GM19468 (cell line): ENCODE data around the gene BCL3.
"Not testable (repeated sequence)": the region's sequence is repeated elsewhere in the genome, so short reads cannot be mapped to it uniquely, and the experiment has no call there.

Experiments used
- ATAC-seq: cut with Tn5 transposase; IDR thresholded peaks from one replicate; pipeline ENCODE4 v1.9.1; 2021; ENCODE audit warnings: mild to moderate bottlenecking, moderate library complexity, moderate number of reproducible peaks; ENCODE audit not compliant: unreplicated experiment; ENCODE audit errors: extremely low read depth

Gene BCL3

GRCh38 chr19:44754750-44755080 is 6.2 kb downstream of the BCL3 start:
- no peak for ATAC-seq

DNA sequence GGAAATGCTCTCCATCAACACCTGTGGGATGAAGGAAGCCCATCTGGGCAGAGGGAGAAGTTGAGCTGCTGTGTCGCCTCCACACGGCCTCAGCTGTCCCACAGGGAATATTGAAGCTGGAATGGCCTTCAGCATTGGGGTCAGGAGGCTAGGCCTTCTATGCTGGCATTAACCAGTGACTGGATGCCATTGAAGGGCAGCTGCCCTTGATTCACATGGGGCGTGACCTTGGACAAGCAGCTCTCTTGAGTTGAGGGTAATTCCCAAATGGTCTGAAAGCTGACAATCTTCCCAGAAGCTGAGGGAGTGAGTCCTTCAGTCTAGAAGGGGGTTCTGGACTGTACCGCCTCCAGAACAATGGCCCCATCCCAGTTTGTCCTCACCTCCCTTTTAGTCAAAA is 6.7 kb downstream of the BCL3 start:
- no peak for ATAC-seq

GRCh38 chr19:44756089-44756562 is 7.6 kb downstream of the BCL3 start:
- no peak for ATAC-seq

DNA sequence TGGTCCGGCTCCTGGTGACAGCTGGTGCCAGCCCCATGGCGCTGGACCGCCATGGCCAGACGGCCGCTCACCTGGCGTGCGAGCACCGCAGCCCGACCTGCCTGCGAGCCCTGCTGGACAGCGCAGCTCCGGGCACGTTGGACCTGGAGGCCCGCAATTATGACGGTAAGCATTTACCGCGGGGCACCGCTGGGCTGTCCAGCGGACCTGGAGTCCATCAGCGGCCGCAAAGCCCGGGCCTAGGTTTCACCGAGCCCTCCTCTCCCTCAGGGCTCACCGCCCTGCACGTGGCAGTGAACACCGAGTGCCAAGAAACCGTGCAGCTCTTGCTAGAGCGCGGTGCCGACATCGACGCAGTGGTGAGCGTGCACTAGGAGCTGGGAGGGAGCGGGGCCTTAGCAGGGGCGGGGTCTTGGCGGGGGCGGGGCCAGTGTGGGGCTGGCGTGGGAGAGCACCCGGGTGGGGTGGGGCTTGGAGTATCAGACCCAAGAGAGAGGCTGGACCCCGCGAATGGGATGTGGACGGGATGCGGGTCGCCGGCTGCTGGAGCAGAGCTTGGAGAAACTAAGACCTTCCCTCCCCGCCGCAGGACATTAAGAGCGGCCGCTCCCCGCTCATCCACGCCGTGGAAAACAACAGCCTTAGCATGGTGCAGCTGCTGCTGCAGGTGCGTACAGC is 8.7 kb downstream of the BCL3 start:
- no peak for ATAC-seq

DNA sequence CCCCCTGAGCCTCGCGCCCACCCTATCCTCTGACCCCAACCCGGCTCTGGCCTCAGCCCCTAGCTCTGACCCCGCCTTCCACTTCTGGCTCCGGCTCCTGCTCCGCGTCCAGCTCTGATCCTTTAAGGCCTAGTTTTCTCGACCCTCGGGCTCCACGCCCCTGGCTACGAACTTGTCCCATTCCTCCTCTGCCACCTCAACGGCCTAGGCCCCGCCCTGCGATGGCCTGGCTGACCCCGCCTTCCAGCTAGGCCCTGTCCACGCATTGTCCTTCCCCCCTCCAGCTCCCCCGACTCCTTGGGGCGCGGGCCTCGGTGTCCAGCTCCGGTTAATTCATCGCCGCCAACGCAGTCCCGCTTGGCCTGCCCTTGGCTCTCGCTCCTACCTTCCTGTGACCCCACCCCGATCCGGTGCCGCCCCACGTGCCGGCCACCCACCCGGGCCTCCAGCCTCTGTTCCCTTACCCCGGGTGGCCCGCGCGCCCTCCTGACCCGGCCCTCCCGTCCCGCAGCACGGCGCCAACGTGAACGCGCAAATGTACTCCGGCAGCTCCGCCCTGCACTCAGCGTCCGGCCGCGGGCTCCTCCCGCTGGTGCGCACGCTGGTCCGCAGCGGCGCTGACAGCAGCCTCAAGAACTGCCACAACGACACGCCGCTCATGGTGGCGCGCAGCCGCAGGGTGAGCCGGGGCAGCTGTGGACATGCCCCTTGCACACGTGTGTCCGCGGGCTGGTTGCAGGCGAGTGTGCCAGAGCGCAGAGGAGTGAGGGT is 9.4 kb downstream of the BCL3 start:
- ATAC-seq: no peak

DNA sequence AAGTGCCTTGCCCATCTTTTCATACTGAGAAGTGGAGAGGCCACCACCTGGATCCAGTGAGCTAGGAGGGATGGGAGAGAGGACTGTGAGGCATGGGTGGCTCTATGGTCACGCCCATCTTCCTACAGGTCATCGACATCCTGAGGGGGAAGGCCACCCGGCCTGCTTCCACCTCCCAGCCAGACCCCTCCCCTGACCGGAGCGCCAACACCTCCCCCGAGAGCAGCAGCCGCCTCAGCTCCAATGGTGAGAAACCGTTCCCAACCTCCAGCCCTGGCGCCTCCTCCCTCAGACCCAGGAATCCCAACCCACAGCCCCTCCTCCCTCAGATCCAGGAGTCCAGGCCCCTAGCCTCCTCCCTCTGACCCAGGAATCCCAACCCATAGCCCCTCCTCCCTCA is 10.1 kb downstream of the BCL3 start:
- ATAC-seq: no peak

DNA sequence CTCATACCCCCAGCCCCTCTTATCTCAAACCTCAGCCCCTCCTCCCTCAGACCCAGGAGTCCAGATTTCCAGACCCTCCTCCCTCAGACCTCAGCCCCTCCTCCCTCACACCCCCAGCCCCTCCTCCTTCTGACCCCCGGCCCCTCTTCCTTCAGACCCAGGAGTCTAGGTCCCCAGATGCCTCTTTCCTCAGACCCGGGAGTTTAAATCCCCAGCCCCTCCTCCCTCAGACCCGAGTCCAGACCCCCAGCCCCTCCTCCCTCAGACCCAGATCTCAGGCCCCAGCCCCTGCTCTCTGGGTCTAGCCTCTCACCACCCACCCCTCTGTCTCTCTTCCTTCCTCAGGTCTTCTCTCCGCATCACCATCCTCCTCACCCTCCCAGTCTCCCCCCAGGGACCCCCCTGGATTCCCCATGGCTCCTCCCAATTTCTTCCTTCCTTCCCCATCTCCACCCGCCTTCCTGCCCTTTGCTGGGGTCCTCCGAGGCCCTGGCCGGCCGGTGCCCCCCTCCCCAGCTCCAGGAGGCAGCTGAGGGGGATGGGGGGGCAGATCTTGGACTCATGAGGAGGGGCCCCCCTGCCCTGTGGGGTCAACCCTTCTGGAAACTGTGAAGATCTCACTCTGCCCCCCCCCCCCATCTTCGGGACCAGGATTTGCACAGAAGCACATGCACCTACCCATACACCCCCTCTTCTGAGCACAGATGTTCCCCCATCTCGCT is 10.7 kb downstream of the BCL3 start:
- ATAC-seq: no peak

DNA sequence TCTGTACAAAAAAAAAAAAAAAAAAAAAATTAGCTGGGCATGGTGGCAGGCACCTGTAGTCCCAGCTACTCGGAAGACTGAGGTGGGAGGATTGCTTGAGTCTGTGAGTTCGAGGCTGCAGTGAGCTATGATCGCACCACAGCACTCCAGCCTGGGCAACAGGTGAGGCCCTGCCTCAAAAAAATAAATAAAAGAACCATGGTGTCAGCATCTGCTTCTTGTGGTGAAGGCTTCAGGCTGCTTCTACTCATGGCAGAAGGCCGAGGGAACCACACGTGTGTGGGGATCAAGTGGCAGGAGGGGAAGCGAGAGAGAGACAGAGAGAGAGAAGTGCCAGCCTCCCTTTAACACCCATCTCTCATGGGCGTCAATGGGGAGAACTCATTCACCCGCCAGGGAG is 13.5 kb downstream of the BCL3 start:
- no peak for ATAC-seq

GRCh38 chr19:44765033-44765948 is 16.8 kb downstream of the BCL3 start:
- ATAC-seq: no peak

DNA sequence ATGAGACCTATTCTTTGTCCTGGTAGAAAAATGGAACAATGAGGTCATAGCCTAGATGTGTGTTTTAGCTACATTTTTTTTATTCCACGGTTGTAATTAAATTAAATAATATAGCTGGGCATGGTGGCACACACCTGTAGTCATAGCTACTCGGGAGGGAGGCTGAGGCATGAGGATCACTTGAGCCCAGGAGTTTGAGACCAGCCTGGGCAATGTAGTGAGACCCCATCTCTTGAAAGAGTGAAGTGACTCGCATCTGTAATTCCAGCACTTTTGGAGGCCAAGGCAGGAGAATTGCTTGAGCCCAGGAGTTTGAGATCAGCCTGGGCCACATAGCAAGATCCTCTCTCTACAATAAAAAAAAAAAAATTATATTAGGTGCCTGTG is 17.4 kb downstream of the BCL3 start:
- ATAC-seq: no peak

GRCh38 chr19:44767295-44768180 is 19.0 kb downstream of the BCL3 start:
- no peak for ATAC-seq

DNA sequence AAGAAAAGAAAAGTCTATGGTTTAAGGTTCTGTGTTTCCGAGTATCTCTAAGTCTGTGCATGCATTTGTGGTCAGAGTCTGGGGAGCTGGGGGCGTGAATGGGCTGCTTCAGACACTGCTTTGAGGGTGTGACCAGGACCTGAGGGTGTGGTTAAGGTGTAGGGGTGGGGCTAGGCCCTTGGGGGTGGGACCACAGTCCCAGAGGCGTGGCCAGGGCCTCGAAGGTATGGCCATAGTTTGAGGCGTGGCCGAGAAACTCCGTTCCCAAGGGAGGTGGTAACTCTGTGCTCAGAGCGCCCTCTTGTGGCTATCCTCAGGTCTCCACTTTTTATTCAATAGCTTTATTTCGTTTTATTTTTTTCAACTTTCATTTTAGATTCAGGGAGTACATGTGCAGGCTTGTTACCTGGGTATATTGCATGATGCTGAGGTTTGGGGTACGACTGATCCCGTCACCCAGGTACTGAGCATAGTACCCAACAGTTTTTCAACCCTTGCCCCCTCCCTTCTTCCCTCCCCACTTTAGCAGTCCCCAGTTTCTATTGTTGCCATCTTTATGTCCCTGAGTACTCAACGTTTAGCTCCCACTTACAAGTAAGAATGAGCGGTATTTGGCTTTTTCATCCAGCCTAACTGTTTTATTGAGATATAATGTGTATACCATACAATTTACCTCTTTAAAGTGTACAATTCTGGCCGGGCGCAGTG is 22.2 kb downstream of the BCL3 start:
- peak; percentile 91 for ATAC-seq

- ATAC-seq: not testable (repeated sequence)
Measured at GRCh38 chr19:44772144-44772543, 23.6 kb downstream of the BCL3 start.

DNA sequence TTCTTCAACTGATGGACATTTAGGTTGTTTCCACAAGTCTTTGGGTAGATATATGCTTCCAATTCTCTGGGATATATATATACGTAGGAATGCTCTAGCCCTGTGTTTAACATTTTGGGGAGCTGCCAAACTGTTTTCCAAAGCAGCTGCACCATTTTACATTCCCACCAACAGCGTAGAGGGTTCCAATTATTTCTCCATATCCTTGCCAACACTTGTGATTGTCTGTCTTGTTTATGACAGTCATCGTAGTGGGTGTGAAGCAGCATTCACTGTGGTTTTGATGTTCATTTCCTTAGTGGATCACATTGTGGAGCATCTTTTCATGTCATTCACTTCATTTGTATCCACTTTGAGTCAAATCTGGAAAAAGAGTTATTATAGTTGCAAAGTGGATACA is 24.5 kb downstream of the BCL3 start:
- no peak for ATAC-seq

DNA sequence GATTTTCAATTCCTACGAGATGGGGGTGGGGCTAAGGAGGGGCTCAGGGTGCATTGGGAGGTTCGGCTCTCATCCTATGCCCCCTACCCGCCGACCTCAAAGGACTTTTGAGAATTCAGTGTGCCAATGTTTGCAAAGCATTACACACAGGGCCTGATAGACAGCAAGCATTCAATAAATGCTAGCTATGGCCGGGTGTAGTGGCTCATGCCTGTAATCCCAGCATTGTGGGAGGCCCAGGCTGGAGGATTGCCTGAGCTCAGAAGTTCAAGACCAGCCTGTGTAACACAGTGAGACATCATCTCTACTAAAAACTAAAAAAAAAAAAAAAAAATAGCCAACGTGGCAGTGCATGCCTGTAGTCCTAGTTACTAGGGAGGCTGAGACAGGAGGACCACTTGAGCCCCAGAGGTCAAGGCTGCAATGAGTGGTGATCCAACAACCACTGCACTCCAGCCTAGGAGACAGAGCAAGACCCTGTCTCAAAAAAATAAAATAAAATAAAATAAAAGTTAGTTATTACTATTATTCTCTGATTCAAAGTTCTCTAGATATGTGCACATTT is 27.2 kb downstream of the BCL3 start:
- no peak for ATAC-seq

DNA sequence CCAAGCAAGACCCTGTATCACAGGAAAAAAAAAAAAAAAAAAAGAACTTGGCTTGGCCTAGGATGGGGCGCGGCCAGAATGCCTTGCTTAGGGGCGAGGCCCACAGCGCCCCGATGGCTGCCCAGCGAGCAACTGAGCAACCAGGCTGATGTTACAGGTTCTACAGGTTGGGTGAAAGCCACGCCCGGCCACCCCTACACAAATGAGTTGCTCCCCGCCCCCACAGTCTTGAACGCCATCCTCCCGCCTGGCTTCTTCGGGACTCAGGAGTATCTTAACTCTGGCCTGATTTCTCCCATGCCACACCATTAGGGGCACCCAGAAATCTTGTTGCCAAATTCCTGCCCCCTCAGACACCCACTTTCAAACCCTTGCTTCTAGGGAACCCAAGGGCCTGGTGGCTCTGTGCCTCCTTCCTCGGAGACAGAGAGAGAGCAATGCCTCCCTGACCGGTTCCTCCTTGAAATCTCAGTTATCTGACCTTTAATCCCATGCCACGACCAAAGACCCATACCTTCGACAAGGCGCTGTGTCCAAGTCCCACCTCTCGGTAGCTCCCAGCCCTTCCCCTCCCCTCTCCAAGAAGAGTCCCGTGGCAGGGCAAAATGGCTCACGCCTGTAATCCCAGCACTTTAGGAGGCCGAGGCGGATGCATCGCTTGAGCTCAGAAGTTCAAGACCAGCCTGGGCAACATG is 28.0 kb downstream of the BCL3 start:
- ATAC-seq: no peak

- no peak for ATAC-seq
Measured at GRCh38 chr19:44777715-44778347, 29.3 kb downstream of the BCL3 start, which contains the start of gene CBLC. TSS of gene CBLC (plus strand) at chr19:44777890. CDS start at chr19:44777932, 42 bp downstream.
